Muscle of leg (tissue), 11 donors: Measurements from ENCODE around the gene NCOA5. TPM values are rescaled to one million over a fixed set of nuclear protein-coding genes. Genes with fewer than 3 reads are reported as not detected.

ENCODE experiments used
- DNase-seq: peaks from one replicate; pipeline ENCODE4 v3.0.0; 2013
- H3K27ac ChIP-seq: one replicate; pipeline ENCODE4 v1.5.1; 2013; ENCODE audit warnings: mild to moderate bottlenecking, low read length, control low read depth
- H3K27me3 ChIP-seq: one replicate; pipeline ENCODE4 v1.6.1; 2013; ENCODE audit warnings: low read length; ENCODE audit not compliant: control insufficient read depth, insufficient read depth
- H3K36me3 ChIP-seq: one replicate; pipeline ENCODE4 v1.6.1; 2013; ENCODE audit warnings: low read length; ENCODE audit not compliant: control insufficient read depth, insufficient read depth
- H3K4me1 ChIP-seq: one replicate; pipeline ENCODE4 v1.6.1; 2013; ENCODE audit warnings: low read length; ENCODE audit not compliant: control insufficient read depth, insufficient read depth
- H3K4me3 ChIP-seq: one replicate; pipeline ENCODE4 v1.5.1; 2013; ENCODE audit warnings: low read length, control low read depth
- H3K9me3 ChIP-seq: replicated peaks from 2 replicates; pipeline ENCODE4 v1.6.1; 2013; ENCODE audit warnings: low read depth, low read length; ENCODE audit not compliant: control insufficient read depth
- WGBS: methylation state at CpG from one replicate; pipeline ENCODE4 v1.1.5; 2013; ENCODE audit warnings: missing lambda C conversion rate; ENCODE audit not compliant: insufficient coverage; 5-methylcytosine and 5-hydroxymethylcytosine counted together
- polyA plus RNA-seq, 8 donors: library from polyadenylated mRNA; unstranded; fragments of 120-200 nt; gene quantifications; one replicate each; pipeline versions ENCODE4 v1.2.1 to v1.2.3, GENCODE V29; 2013; ENCODE audit warnings: inconsistent platforms in 1 of 8, low replicate concordance in 1 of 8; ENCODE audit not compliant: insufficient read length in 8 of 8, insufficient read depth in 1 of 8
- total RNA-seq: library from RNA; stranded (reverse); fragments of 120-200 nt; gene quantifications from one replicate; pipeline ENCODE4 v1.2.4, GENCODE V29; 2013

Gene NCOA5
- total and polyA plus RNA-seq, 9 donors = 19.3 to 39.4 (median 30.7) TPM

DNA sequence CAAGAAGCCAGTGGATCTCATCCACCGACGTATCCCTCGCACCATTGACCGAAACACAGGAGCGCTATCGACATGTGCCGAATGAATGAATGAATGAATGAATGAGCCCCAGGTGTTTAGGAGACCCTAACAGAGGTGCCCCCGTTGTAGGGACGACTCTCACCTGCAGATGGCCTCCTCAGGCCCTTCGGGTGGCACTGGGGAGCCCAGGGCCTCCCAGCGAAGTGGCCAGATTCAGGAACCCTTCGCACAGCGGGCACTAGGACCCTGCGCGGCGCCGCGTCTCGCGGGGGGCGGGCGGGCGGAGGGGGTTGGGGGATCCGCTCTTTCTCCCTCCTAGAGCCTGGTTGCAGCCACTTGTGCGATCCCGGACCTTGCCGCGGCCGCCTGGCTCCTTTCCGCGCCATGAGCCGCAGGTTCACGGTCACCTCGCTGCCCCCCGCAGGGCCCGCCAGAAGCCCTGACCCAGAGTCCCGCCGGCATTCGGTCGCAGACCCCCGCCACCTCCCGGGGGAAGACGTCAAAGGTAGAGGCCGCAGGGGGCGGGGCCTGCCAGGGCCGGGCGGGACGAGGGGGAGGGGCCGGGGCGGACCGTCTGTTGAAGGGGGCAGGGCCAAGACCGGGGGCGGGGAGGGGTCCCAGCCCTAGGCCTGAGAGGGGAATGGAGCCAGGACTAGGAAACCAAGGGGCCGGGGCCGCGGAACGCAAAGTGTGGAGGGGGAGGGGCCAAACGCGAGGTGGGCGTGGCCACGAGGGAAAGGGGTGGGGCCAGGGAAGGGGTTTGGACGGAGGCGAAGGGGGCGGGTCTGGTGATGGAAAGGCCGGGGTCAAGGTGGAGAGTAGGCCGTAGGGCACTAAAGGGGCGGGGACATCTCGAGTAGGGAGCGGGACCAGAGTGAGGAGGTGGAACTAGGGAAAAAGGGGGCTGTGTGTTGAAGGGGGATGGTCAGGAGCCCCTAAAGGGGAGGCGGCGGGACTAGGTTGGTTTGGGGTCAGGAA lies 68.1 kb downstream of the NCOA5 start:
- WGBS = 9% methylated on average over 56 of the region's 71 CpGs
- Histone ChIP-seq H3K36me3 (no peaks in the 10 kb centered on the region), H3K4me3 (peak overlapping the region; percentile 33), H3K27me3 (peaks cover 39% of the 10 kb centered on the region), H3K27ac (no peak overlapping the region), H3K9me3 (no peaks in the 10 kb centered on the region), H3K4me1 (peaks cover 2% of the 10 kb centered on the region)
- no peak for DNase-seq

DNA sequence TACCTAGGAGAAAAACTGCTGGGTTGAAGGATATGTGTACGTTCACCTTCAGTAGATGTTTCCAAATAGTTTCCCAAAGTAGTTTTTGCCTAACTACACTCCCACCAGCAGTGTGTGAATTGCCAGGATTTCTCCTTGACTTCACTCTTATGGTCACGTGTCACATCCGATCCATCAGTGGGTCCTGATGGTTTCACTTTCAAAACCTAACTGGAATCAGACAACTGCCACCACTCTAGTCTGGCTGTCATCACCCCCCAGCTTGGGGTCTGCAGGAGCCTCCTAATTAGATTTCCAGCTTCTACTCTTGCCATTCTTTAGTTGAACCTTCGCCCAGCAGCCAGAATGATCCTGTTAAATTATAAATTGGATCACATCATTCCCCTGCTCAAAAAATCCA lies 69.2 kb downstream of the NCOA5 start:
- no peaks in the 10 kb centered on the region for H3K36me3 ChIP-seq
- WGBS = 83% methylated on average over 4 of the region's 4 CpGs
- H3K4me1 ChIP-seq = peaks cover 2% of the 10 kb centered on the region
- no peaks in the 10 kb centered on the region for H3K9me3 ChIP-seq
- H3K27ac ChIP-seq = no peak overlapping the region
- DNase-seq = no peak
- peaks cover 39% of the 10 kb centered on the region for H3K27me3 ChIP-seq
- H3K4me3 ChIP-seq = no peak overlapping the region

DNA sequence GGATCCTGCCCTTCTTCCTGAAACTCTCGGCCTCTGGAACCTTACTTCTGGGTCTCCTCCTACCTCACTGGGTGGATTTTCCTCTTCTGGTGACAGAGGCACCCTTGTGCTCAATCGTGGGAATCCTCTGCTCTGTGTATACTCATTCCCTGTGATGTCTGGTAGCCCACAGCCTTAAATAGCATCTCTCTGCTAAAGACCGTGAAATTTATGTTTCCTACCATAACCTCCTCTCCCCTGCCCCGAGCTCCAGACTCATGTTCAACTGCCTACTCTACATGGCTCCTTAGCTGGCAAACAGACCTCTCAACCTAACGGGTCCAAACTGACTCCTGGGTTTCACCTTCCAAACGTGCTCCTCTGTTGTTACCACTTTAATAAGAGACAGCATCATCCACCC lies 71.2 kb downstream of the NCOA5 start:
- DNase-seq = no peak
- Histone ChIP-seq H3K27me3 (peaks cover 46% of the 10 kb centered on the region), H3K27ac (no peak overlapping the region), H3K36me3 (no peaks in the 10 kb centered on the region), H3K4me3 (no peak overlapping the region), H3K9me3 (no peaks in the 10 kb centered on the region), H3K4me1 (peaks cover 7% of the 10 kb centered on the region)
- WGBS = 45% methylated on average over 5 of the region's 6 CpGs

DNA sequence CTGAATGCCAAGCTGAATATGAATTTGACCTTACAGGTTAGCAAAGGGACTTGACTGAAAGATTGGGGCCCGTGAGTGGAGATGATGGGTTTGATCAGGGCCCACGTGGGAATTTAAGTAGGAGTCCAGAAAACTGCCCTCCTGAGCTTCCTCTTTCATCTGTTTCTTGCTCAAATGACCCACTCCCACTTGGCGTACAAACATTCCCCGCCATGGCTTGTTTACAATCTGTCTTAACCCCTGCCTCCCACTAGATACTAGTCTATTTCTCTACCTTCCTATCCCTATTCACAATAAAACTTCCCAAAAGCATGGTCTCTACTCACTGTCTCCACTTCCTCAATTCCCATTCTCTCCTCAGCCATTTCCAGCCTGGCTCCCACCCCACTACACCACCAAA lies 71.7 kb downstream of the NCOA5 start:
- H3K27ac ChIP-seq = no peak overlapping the region
- peaks cover 8% of the 10 kb centered on the region for H3K4me1 ChIP-seq
- H3K36me3 ChIP-seq = no peaks in the 10 kb centered on the region
- 50% methylated on average over 4 of the region's 4 CpGs for WGBS
- no peaks in the 10 kb centered on the region for H3K9me3 ChIP-seq
- H3K27me3 ChIP-seq = peaks cover 47% of the 10 kb centered on the region
- DNase-seq = no peak
- H3K4me3 ChIP-seq = no peak overlapping the region

DNA sequence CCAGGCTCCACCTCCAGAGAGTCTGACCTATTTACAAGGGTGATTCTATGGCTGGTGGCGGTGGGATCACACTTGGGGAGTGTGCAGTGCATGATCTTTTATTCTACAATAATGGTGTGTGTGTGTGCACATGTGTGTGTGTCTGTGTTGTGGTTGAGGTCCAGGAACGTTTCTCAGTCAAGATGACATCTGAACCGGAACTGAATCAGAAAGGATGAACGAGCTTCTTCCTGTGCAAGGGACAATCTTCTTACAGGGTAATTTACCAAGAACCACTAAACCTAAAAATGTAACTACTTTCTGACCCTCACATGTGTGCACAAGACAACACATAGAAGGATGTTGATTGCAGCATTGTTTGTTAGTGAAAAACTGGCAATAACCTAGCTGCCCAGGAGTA lies 72.5 kb downstream of the NCOA5 start:
- peaks cover 48% of the 10 kb centered on the region for H3K27me3 ChIP-seq

DNA sequence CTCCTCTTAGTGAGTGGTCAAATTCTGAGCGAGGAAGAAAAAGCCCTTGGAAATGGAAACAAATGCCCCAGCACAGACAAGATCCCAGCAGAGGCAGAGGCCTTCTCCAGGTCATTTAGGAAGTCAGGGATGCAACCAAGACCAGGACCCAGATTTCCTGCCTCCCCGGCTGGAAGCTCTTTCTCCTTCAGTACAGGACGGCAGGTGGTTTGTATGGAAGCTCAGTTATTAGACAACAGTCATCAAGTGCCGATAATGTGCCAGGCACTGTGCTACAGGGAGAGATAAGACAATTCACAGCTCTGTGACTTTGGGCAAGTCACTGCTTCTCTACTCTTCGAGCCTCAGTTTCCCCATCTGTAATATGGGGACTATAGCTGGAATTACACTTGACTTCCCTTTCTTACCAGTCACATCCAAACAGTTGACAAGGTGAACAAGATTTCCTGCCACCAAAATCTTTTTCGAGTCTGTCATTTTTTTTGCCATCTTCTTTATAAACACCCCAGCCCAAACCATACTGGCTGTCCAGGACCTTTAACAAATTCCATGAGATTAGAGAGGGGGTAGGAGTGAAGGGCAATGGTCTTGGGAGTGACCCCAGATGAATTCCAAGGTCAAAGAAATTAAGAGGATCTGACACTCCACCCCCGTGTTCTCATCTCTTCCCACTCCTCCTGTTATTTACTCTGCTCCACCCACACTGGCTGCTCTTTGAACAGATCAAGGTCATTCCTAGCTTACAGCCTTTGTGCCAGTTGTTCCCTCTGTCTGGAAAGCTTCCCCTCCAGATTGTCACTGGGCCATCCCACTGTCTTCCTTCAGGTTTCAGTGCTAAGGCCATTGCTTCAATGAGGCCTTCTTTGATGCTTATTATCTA lies 75.0 kb downstream of the NCOA5 start:
- Histone ChIP-seq H3K4me3 (no peak overlapping the region), H3K4me1 (peaks cover 8% of the 10 kb centered on the region), H3K36me3 (no peaks in the 10 kb centered on the region), H3K27me3 (peaks cover 56% of the 10 kb centered on the region), H3K27ac (no peak overlapping the region), H3K9me3 (no peaks in the 10 kb centered on the region)
- no peak for DNase-seq
- 55% methylated on average over 3 of the region's 7 CpGs for WGBS

More for the DNA sequence above, 72.5 kb downstream of the NCOA5 start:
- H3K27ac ChIP-seq = no peak overlapping the region
- no peak overlapping the region for H3K4me3 ChIP-seq
- H3K9me3 ChIP-seq = no peaks in the 10 kb centered on the region
- WGBS = 67% methylated on average over 1 of the region's 4 CpGs
- no peak for DNase-seq
- peaks cover 8% of the 10 kb centered on the region for H3K4me1 ChIP-seq
- no peaks in the 10 kb centered on the region for H3K36me3 ChIP-seq

DNA sequence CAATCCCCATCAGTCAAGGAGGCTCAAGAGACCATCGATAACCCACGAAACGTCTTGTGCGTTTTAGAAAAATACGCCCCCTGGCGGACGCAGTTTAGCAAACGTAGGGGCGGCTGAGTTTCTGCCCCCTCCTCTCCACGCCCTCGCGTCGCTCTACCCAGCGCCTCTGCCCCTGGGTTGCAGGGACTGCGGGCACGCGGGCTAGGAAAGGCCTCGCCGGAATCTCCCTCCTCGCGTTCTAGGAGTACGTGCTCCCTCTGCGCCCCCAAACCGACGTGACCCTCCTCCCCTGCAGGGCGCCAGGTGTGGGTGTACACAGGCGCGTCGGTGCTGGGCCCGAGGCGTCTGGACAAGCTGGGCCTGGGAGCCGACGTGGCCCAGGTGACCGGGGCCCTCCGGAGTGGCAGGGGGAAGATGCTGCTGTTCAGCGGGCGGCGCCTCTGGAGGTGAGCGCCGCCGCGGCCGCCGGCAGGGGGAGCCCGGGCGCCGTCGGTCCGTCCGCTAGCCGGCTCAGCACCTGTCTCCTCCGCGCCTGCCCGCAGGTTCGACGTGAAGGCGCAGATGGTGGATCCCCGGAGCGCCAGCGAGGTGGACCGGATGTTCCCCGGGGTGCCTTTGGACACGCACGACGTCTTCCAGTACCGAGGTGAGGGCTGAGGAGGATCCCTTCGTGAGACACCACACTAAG lies 75.8 kb downstream of the NCOA5 start:
- Histone ChIP-seq H3K4me3 (no peak overlapping the region), H3K27me3 (peaks cover 64% of the 10 kb centered on the region)
- DNase-seq = peak; percentile 34

DNA sequence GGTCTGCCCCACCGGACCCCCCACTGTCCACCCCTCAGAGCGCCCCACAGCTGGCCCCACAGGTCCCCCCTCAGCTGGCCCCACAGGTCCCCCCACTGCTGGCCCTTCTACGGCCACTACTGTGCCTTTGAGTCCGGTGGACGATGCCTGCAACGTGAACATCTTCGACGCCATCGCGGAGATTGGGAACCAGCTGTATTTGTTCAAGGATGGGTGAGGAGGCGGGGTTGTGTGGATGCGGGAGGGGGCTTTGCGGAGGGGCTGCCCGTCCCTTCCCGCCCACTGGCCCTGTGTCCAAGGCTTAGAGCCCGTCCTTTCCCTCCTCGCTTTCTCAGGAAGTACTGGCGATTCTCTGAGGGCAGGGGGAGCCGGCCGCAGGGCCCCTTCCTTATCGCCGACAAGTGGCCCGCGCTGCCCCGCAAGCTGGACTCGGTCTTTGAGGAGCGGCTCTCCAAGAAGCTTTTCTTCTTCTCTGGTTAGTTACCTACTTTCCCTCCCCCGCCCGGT lies 76.4 kb downstream of the NCOA5 start:
- Histone ChIP-seq H3K4me3 (no peak overlapping the region), H3K27ac (no peak overlapping the region), H3K9me3 (no peaks in the 10 kb centered on the region), H3K36me3 (no peaks in the 10 kb centered on the region), H3K27me3 (peaks cover 70% of the 10 kb centered on the region), H3K4me1 (peaks cover 8% of the 10 kb centered on the region)
- no peak for DNase-seq
- 6% methylated on average over 24 of the region's 29 CpGs for WGBS

More for the DNA sequence above, 75.8 kb downstream of the NCOA5 start:
- Histone ChIP-seq H3K4me1 (peaks cover 8% of the 10 kb centered on the region), H3K36me3 (no peaks in the 10 kb centered on the region), H3K9me3 (no peaks in the 10 kb centered on the region), H3K27ac (no peak overlapping the region)
- WGBS = under 1% methylated on average over 56 of the region's 67 CpGs

DNA sequence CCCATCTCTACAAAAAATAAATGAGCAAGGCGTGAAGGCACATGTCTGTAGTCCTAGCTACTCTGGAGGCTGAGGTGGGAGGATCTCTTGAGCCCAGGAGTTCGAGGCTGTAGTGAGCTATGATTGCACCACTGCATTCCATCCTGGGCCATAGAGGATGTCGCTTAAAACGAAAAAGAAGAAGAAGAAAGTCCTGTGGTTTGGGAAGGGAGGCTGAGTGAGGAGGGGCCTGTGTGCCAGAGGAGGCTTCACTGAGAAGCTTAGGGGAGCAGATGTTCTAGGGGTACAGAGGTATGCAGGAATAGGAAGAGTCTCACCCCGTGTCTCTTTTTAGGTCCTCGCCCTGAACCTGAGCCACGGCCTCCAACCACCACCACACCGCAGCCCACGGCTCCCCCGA lies 76.8 kb downstream of the NCOA5 start:
- Histone ChIP-seq H3K27ac (no peak overlapping the region), H3K4me1 (peaks cover 8% of the 10 kb centered on the region), H3K4me3 (no peak overlapping the region), H3K9me3 (no peaks in the 10 kb centered on the region), H3K36me3 (no peaks in the 10 kb centered on the region), H3K27me3 (peaks cover 71% of the 10 kb centered on the region)
- 50% methylated on average over 3 of the region's 10 CpGs for WGBS
- DNase-seq = no peak
